ENCODE measurements around the gene FGD6. TPM values are rescaled to one million over a fixed set of nuclear protein-coding genes. Genes with fewer than 3 reads are reported as not detected.

The FGD6 gene
- total and polyA plus RNA-seq, 2 donors (not counting 1 experiment from before 2014, with no cell fraction given): 3.3 to 4.7 TPM

GRCh38 chr12:95262808-95263207, 45.5 kb upstream of the FGD6 start:
- H3K4me2 ChIP-seq (ENCODE audit: extremely low read depth, insufficient read depth, low read length): no peak overlapping the region
- H2AFZ ChIP-seq (ENCODE audit: low read length): no peak overlapping the region
- H3K27me3 ChIP-seq (ENCODE audit: control insufficient read depth, insufficient read depth, low read length): no peaks in the 10 kb centered on the region
- no peak for DNase-seq (ENCODE audit: low read depth in 2 of 2)
- H3K27ac ChIP-seq (ENCODE audit: insufficient read depth, low read length): no peak overlapping the region
- no peak overlapping the region for H3K4me3 ChIP-seq (replicated peaks in 1 of 4; ENCODE audit: control extremely low read depth in 1 of 4, insufficient read depth in 1 of 4, low read depth in 3 of 4, low read length in 4 of 4)
- H3K9ac ChIP-seq (ENCODE audit: insufficient read depth, low read length): no peak overlapping the region
- H3K4me1 ChIP-seq (ENCODE audit: control insufficient read depth, extremely low read depth, insufficient read depth, low read length): peaks cover 2% of the 10 kb centered on the region
- no peaks in the 10 kb centered on the region for H3K79me2 ChIP-seq (ENCODE audit: control insufficient read depth, insufficient read depth, low read length)
- peaks cover 1% of the 10 kb centered on the region for H4K20me1 ChIP-seq (ENCODE audit: control insufficient read depth, extremely low read depth, insufficient read depth, low read length)
- TF ChIP-seq EZH2 (IDR thresholded peaks at IDR 0.05; ENCODE audit: low read length, missing control alignments): no peak
- no peaks in the 10 kb centered on the region for H3K36me3 ChIP-seq (ENCODE audit: control insufficient read depth, insufficient read depth, low read length)
- H3K9me3 ChIP-seq (ENCODE audit: control insufficient read depth, insufficient read depth, low read depth, low read length): no peaks in the 10 kb centered on the region

- Histone ChIP-seq H3K79me2 (ENCODE audit: control insufficient read depth, insufficient read depth, low read length) (no peaks in the 10 kb centered on the region), H3K4me1 (ENCODE audit: control insufficient read depth, extremely low read depth, insufficient read depth, low read length) (peaks cover 2% of the 10 kb centered on the region), H3K27ac (ENCODE audit: insufficient read depth, low read length) (no peak overlapping the region), H3K4me3 (replicated peaks in 1 of 4; ENCODE audit: control extremely low read depth in 1 of 4, insufficient read depth in 1 of 4, low read depth in 3 of 4, low read length in 4 of 4) (no peak overlapping the region), H3K9ac (ENCODE audit: insufficient read depth, low read length) (no peak overlapping the region), H3K4me2 (ENCODE audit: extremely low read depth, insufficient read depth, low read length) (no peak overlapping the region), H3K27me3 (ENCODE audit: control insufficient read depth, insufficient read depth, low read length) (no peaks in the 10 kb centered on the region), H3K36me3 (ENCODE audit: control insufficient read depth, insufficient read depth, low read length) (no peaks in the 10 kb centered on the region), H3K9me3 (ENCODE audit: control insufficient read depth, insufficient read depth, low read depth, low read length) (no peaks in the 10 kb centered on the region), H2AFZ (ENCODE audit: low read length) (no peak overlapping the region), H4K20me1 (ENCODE audit: control insufficient read depth, extremely low read depth, insufficient read depth, low read length) (peaks cover 1% of the 10 kb centered on the region)
- DNase-seq (ENCODE audit: low read depth in 2 of 2): no peak
- no peak for TF ChIP-seq CTCF (conservative IDR thresholded peaks at IDR 0.05 in 1 of 2, IDR thresholded peaks at IDR 0.05 in 1 of 2; ENCODE audit: low read depth in 1 of 2, low read length in 2 of 2)
Observed at GRCh38 chr12:95261109-95261508, 43.8 kb upstream of the FGD6 start.

GRCh38 chr12:95259368-95259767, 42.1 kb upstream of the FGD6 start:
- H3K4me1 ChIP-seq (ENCODE audit: control insufficient read depth, extremely low read depth, insufficient read depth, low read length): peaks cover 2% of the 10 kb centered on the region
- no peak for DNase-seq (ENCODE audit: low read depth in 2 of 2)
- no peak overlapping the region for H3K9ac ChIP-seq (ENCODE audit: insufficient read depth, low read length)
- H3K4me3 ChIP-seq (replicated peaks in 1 of 4; ENCODE audit: control extremely low read depth in 1 of 4, insufficient read depth in 1 of 4, low read depth in 3 of 4, low read length in 4 of 4): no peak overlapping the region
- TF ChIP-seq EZH2 (IDR thresholded peaks at IDR 0.05; ENCODE audit: low read length, missing control alignments) (no peak), CTCF (conservative IDR thresholded peaks at IDR 0.05 in 1 of 2, IDR thresholded peaks at IDR 0.05 in 1 of 2; ENCODE audit: low read depth in 1 of 2, low read length in 2 of 2) (no peak)
- H3K4me2 ChIP-seq (ENCODE audit: extremely low read depth, insufficient read depth, low read length): no peak overlapping the region
- peaks cover 1% of the 10 kb centered on the region for H4K20me1 ChIP-seq (ENCODE audit: control insufficient read depth, extremely low read depth, insufficient read depth, low read length)
- no peaks in the 10 kb centered on the region for H3K9me3 ChIP-seq (ENCODE audit: control insufficient read depth, insufficient read depth, low read depth, low read length)
- no peaks in the 10 kb centered on the region for H3K79me2 ChIP-seq (ENCODE audit: control insufficient read depth, insufficient read depth, low read length)
- no peaks in the 10 kb centered on the region for H3K27me3 ChIP-seq (ENCODE audit: control insufficient read depth, insufficient read depth, low read length)
- no peak overlapping the region for H2AFZ ChIP-seq (ENCODE audit: low read length)
- no peaks in the 10 kb centered on the region for H3K36me3 ChIP-seq (ENCODE audit: control insufficient read depth, insufficient read depth, low read length)
- no peak overlapping the region for H3K27ac ChIP-seq (ENCODE audit: insufficient read depth, low read length)

Data from fibroblast of lung (primary cell).